Parathyroid adenoma (tissue), 2 donors: ENCODE measurements around the gene FN3K.

Experiments used
- H2AFZ ChIP-seq: fragments of 300-600 bp; sonication (generic); one replicate; pipeline ENCODE4 v1.7.0; 2017; ENCODE audit warnings: antibody characterized with exemption, mild to moderate bottlenecking
- H3K27ac ChIP-seq: fragments of 300-600 bp; sonication (generic); one replicate; pipeline ENCODE4 v1.7.0; 2017
- H3K27me3 ChIP-seq: fragments of 300-600 bp; sonication (generic); one replicate; pipeline ENCODE4 v1.7.0; 2017; ENCODE audit warnings: low read length; ENCODE audit not compliant: control insufficient read depth, insufficient read depth
- H3K36me3 ChIP-seq: fragments of 300-600 bp; sonication (generic); one replicate; pipeline ENCODE4 v1.7.0; 2017; ENCODE audit warnings: low read length; ENCODE audit not compliant: control insufficient read depth, insufficient read depth
- H3K4me1 ChIP-seq: fragments of 300-600 bp; sonication (generic); one replicate; pipeline ENCODE4 v1.7.0; 2017; ENCODE audit warnings: control low read depth
- H3K4me2 ChIP-seq: fragments of 300-600 bp; sonication (generic); one replicate; pipeline ENCODE4 v1.7.0; 2017; ENCODE audit warnings: low read length
- H3K4me3 ChIP-seq: fragments of 300-600 bp; sonication (generic); one replicate; pipeline ENCODE4 v1.7.0; 2017; ENCODE audit warnings: low read depth, low read length
- H3K79me2 ChIP-seq: fragments of 300-600 bp; sonication (generic); one replicate; pipeline ENCODE4 v1.7.0; 2017; ENCODE audit warnings: control low read depth
- H3K9ac ChIP-seq: fragments of 300-600 bp; sonication (generic); one replicate; pipeline ENCODE4 v1.7.0; 2017; ENCODE audit warnings: mild to moderate bottlenecking
- H3K9me3 ChIP-seq: fragments of 300-600 bp; sonication (generic); one replicate; pipeline ENCODE4 v1.7.0; 2017; ENCODE audit warnings: low read length; ENCODE audit not compliant: control insufficient read depth
- TF ChIP-seq, protein P1 (sequence below): fragments of 300-600 bp; sonication (generic); IDR thresholded peaks from one replicate; pipeline ENCODE4 v1.7.0; 2017; ENCODE audit warnings: antibody characterized with exemption, mild to moderate bottlenecking
- donor health status: primary hyperparathyroidism.

Gene FN3K

DNA sequence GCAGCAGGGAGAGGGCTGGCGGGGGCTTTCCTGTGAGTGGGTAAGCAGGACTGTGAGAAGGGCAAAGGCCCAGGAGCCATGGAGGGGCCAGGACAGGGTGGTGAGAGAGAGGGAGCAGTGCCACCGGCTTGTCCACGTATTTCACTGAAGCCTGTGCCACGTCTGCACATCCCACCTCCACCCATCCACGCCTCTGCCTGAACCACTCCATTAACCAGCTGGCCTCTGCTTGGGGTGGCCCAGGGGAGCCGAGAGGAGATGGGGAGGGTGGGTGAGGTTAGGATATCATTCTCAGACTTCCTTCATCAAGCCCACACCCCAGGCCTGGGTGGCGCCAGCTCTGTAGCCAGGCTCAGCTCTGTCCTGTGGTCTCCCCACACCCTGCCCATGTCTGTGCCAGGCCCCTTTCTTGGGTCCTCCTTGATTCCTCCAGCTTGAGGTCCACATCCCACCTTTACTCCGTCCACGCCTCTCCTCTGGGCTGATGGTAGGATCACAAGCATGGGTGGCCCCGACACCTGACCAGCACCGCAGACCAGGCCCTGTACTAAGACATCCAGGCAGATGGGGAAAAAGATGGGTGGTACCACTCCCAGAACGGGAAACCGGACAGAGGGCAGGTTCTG, 3.2 kb upstream of the FN3K start:
- H3K79me2 ChIP-seq: peaks cover 8% of the 10 kb centered on the region
- no peak overlapping the region for H3K4me3 ChIP-seq
- peaks cover 4% of the 10 kb centered on the region for H3K4me1 ChIP-seq
- no peak overlapping the region for H3K4me2 ChIP-seq
- H3K27ac ChIP-seq: no peak overlapping the region
- no peaks in the 10 kb centered on the region for H3K27me3 ChIP-seq
- H3K36me3 ChIP-seq: no peaks in the 10 kb centered on the region
- H3K9me3 ChIP-seq: no peaks in the 10 kb centered on the region
- no peak overlapping the region for H2AFZ ChIP-seq
- TF ChIP-seq, protein P1, sequence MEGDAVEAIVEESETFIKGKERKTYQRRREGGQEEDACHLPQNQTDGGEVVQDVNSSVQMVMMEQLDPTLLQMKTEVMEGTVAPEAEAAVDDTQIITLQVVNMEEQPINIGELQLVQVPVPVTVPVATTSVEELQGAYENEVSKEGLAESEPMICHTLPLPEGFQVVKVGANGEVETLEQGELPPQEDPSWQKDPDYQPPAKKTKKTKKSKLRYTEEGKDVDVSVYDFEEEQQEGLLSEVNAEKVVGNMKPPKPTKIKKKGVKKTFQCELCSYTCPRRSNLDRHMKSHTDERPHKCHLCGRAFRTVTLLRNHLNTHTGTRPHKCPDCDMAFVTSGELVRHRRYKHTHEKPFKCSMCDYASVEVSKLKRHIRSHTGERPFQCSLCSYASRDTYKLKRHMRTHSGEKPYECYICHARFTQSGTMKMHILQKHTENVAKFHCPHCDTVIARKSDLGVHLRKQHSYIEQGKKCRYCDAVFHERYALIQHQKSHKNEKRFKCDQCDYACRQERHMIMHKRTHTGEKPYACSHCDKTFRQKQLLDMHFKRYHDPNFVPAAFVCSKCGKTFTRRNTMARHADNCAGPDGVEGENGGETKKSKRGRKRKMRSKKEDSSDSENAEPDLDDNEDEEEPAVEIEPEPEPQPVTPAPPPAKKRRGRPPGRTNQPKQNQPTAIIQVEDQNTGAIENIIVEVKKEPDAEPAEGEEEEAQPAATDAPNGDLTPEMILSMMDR: no peak
- H3K9ac ChIP-seq: no peak overlapping the region

DNA sequence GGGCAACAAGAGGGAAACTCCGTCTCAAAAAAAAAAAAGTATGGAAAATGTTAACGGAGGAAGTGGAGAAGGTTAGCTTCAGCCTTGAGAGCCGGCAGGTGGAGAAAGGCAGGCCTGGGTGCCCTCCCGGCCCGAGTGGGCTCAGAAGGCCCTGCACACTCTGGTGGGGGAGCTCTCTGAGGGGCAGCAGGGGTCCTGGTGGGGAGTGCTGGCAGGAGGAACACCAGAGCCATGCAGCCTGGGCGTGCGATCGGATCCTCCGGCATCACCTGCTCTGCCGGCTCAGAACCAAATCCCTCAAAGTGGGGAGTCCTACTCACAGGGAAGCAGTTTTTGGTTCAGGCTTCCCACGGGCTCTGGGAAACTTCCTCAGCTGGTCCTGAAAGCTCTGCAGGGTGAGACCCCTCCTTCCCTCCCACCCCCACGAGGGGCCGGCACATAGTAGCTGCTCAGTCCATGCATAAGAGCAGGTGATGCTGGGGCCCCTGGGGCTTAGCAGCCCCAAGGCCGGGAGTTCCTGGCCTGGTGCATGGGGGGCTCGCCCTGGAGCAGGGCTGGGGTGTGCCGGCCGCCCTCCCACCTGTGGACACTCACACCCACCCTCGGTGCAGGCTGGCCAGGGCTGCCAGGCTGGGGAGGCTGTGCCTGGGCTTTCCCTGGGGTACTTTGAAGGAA, 1.2 kb downstream of the FN3K start:
- Histone ChIP-seq H3K27me3 (no peaks in the 10 kb centered on the region), H3K27ac (no peak overlapping the region), H3K4me3 (peak overlapping the region; percentile 59), H3K4me1 (peaks cover 4% of the 10 kb centered on the region), H3K4me2 (peak overlapping the region; percentile 82), H3K9me3 (no peaks in the 10 kb centered on the region), H3K36me3 (no peaks in the 10 kb centered on the region), H3K9ac (no peak overlapping the region), H3K79me2 (peaks cover 8% of the 10 kb centered on the region), H2AFZ (no peak overlapping the region)
- TF ChIP-seq, protein P1: no peak

DNA sequence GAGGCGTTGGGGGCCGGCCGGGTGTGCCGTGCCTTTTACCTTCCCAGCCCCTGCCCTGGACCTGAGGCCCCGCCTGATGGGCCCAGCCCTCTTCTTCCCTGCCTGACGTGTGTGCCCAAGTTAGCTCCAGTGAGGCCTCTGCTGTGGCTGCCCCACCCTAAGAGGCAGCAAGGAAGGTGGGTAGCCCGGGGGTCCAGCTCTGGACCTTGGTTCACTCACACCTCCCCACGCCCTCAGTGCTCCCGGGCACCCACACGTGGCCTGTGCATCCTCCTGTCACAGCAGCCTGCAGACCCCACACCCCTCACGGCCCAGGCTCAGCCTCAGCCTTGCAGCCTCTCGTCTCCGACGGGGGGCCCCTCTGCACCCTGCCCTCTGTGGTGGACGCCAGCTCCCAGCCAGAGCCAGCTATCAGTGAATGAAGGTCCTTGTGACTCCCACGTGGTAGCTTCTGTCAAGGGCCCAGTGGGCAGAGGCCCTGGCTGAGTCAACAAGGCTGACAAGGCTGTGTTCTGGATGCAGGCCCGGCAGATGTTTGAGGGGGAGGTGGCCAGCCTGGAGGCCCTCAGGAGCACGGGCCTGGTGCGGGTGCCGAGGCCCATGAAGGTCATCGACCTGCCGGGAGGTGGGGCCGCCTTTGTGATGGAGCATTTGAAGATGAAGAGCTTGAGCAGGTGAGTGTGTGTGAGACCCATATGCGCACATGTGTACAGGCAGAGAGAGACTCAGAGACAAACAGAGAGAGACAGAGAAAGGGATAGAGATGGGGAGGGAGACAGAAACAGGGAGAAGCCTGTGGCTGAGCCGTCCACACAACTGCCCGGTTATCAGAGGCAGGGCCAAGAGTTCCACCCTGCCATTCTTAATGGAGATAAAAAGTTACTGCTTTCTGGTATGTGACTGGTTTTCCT, 2.8 kb downstream of the FN3K start:
- Histone ChIP-seq H3K27me3 (no peaks in the 10 kb centered on the region), H3K9me3 (no peaks in the 10 kb centered on the region), H3K9ac (no peak overlapping the region), H2AFZ (no peak overlapping the region), H3K4me2 (no peak overlapping the region), H3K4me3 (no peak overlapping the region), H3K4me1 (peaks cover 4% of the 10 kb centered on the region), H3K27ac (no peak overlapping the region), H3K79me2 (peaks cover 8% of the 10 kb centered on the region), H3K36me3 (no peaks in the 10 kb centered on the region)
- TF ChIP-seq, protein P1: no peak

DNA sequence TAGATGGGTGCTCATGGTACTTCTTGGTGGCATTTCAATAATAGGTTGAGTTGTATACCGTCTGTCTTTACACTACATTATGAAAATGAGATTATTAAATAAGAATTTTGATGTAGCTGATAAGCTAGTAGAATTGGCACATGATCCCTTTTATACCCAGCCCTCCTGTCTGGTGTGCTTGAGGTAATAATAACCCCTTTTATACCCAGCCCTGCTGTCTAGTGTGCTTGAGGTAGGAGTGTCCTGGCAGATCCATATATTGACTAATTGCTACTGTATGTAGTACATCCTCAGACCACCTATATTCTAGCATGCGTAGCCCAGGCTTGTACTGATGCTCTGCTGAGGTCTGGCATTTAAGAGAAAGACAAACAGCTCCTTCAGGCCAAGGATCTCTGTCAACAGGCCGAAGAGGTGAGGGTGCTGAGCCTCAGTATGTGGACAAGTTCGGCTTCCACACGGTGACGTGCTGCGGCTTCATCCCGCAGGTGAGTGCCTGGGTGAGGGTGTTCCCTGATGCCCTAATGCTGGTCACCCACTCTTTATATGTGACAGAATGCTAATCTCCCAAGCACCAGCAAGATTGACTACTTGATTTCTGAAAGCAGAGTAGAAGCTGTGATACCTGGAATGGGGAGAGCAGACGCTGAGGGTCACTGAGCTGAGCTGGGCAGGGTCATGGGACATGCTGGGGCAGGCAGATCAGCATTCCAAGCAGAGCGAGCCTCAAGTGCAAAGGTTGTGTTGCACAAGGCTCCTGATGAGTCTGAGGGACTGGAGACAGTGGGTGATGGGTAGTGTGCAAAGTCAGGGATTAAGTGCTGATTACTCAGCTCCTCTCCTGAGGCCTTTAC, 5.7 kb downstream of the FN3K start:
- H3K79me2 ChIP-seq: peaks cover 3% of the 10 kb centered on the region
- TF ChIP-seq, protein P1: no peak

More for the DNA sequence above, 5.7 kb downstream of the FN3K start:
- Histone ChIP-seq H3K27ac (no peak overlapping the region), H3K27me3 (no peaks in the 10 kb centered on the region), H3K36me3 (no peaks in the 10 kb centered on the region), H2AFZ (no peak overlapping the region), H3K4me3 (no peak overlapping the region), H3K4me1 (peaks cover 2% of the 10 kb centered on the region), H3K9me3 (no peaks in the 10 kb centered on the region), H3K9ac (no peak overlapping the region), H3K4me2 (no peak overlapping the region)
